ENCODE results near the gene KCND3. TPM values are rescaled to one million over a fixed set of nuclear protein-coding genes. Genes with fewer than 3 reads are reported as not detected.

The KCND3 gene
- total RNA-seq, 1 experiment from 2014 or later, result 0.15 TPM

- no peak overlapping the region for H2BK12ac ChIP-seq (ENCODE audit: insufficient read length, low read depth, low read length)
- H3K79me1 ChIP-seq (ENCODE audit: insufficient read depth, low read depth, low read length, poor library complexity, severe bottlenecking), result no peaks in the 10 kb centered on the region
- no peak overlapping the region for H2AK5ac ChIP-seq (ENCODE audit: insufficient read length, low read length)
- no peaks in the 10 kb centered on the region for H3K79me2 ChIP-seq (ENCODE audit: insufficient read depth, low read length)
- H3K56ac ChIP-seq (ENCODE audit: insufficient read length, low read depth, low read length), result no peak overlapping the region
- H3K18ac ChIP-seq (ENCODE audit: insufficient read length, low read depth, low read length), result no peak overlapping the region
- peaks cover 9% of the 10 kb centered on the region for H3K27me3 Mint-ChIP-seq (ENCODE audit: low read depth)
- H2BK20ac ChIP-seq (ENCODE audit: low read depth, low read length, poor library complexity, severe bottlenecking), result no peak overlapping the region
- H3K4me3 Mint-ChIP-seq, result no peak overlapping the region
- no peak overlapping the region for H2BK120ac ChIP-seq (ENCODE audit: low read depth, low read length, poor library complexity, severe bottlenecking)
- H3K23me2 ChIP-seq (ENCODE audit: insufficient read length, low read depth, low read length, poor library complexity, severe bottlenecking), result no peaks in the 10 kb centered on the region
- H2BK15ac ChIP-seq (ENCODE audit: low read depth, low read length), result no peak overlapping the region
- no peaks in the 10 kb centered on the region for H3K4me1 ChIP-seq (ENCODE audit: insufficient read depth, low read length)
- no peak overlapping the region for H3K4ac ChIP-seq (ENCODE audit: low read depth, low read length)
- H2AFZ ChIP-seq (ENCODE audit: low read length), result no peak overlapping the region
- no peak overlapping the region for H2BK5ac ChIP-seq (ENCODE audit: insufficient read length, low read length)
- no peaks in the 10 kb centered on the region for H3K36me3 Mint-ChIP-seq (ENCODE audit: insufficient read depth in 1 of 3, low read depth in 3 of 3)
- H4K5ac ChIP-seq (ENCODE audit: insufficient read length, low read depth, low read length), result no peak overlapping the region
- peaks cover 6 to 7% of the 10 kb centered on the region in 2 experiments for H3K4me1 Mint-ChIP-seq
- no peak for TF ChIP-seq CTCF (conservative IDR thresholded peaks at IDR 0.05)
- DNase-seq, result no peak
- no peak overlapping the region for H3K27ac Mint-ChIP-seq
- H3K23ac ChIP-seq (ENCODE audit: insufficient read length, low read depth, low read length), result no peak overlapping the region
- no peak overlapping the region for H3K27ac ChIP-seq (ENCODE audit: insufficient read length, low read depth, low read length)
- H3K9me3 Mint-ChIP-seq, result no peaks in the 10 kb centered on the region
- no peak overlapping the region for H4K8ac ChIP-seq (replicated peaks; ENCODE audit: insufficient read length, low read depth, low read length)
- no peak overlapping the region for H4K91ac ChIP-seq (ENCODE audit: insufficient read length, low read depth, low read length)
- no CpG with 5 or more reads among the region's 10 CpGs for WGBS (ENCODE audit: extremely low coverage, insufficient read length, low lambda C conversion rate)
- H3K4me2 ChIP-seq (ENCODE audit: insufficient read depth, insufficient read length, low read length), result no peak overlapping the region
- no peak overlapping the region for H3K9ac ChIP-seq (ENCODE audit: extremely low read depth, insufficient read length, low read length)
- no peak overlapping the region for H3T11ph ChIP-seq (ENCODE audit: low read length)
- no peaks in the 10 kb centered on the region for H3K9me3 ChIP-seq (ENCODE audit: control insufficient read depth, low read depth, low read length)
- no peak overlapping the region for H3K14ac ChIP-seq (ENCODE audit: insufficient read depth, low read length)
- H4K20me1 ChIP-seq (ENCODE audit: control insufficient read depth, insufficient read depth, insufficient read length), result no peaks in the 10 kb centered on the region
- H3K27me3 ChIP-seq (ENCODE audit: insufficient read depth, low read length), result no peaks in the 10 kb centered on the region
Observed at GRCh38 chr1:111832521-111833155, 156.8 kb downstream of the KCND3 start.

Data from H9 (cell line).